ENCODE results near the gene PEX3.
A peak's percentile ranks its signal among the peaks of the same experiment; 100 is the strongest.
"Not testable (repeated sequence)": the region's sequence is repeated elsewhere in the genome, so short reads cannot be mapped to it uniquely, and the experiment has no call there.

The PEX3 gene

GRCh38 chr6:143449082-143449713 is 1.4 kb upstream of the PEX3 start:
- DNase-seq = no peak

GRCh38 chr6:143449714-143450452 is 722 bp upstream of the PEX3 start:
- peak; percentile 94 for DNase-seq

GRCh38 chr6:143451531-143451930 is 926 bp downstream of the PEX3 start:
- no peak for DNase-seq

GRCh38 chr6:143457563-143458359 is 7.2 kb downstream of the PEX3 start:
- no peak for DNase-seq

DNA sequence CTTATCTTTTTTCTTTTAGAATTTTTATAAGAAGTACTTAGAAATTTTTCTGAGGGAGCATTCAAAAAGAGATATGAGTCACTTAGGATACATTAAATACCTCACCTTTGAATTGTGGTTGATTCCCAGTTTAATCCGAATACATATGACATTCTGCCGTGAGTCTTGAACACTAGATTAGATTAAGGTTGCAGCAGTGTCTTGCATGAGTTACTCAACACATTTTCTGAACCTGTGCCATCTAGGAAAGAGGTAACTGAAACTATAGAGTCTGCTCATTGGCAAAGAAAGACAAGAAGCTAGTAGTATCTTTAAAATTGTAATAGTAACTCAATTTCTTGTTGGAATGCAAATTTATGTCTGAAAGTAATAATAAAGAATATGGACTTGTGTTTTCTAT is 14.9 kb downstream of the PEX3 start:
- peak; percentile 30 for DNase-seq

DNA sequence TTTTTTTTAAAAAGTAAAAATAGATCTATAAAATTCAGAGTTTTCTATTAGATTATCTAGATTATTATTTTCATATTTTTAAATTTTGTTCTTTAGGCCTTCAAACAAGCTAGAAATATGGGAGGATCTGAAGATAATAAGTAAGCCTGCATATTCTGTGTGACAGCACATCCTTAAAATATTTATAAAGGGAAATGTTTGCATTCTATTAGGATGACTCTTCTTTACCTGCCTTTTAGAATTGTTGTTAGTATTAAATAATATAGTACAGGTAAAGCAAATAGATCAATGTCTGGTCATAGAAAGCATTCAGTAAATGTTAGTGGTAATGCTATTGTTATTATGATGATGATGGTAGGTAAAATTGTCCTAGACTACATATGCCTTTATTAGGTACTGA is 17.4 kb downstream of the PEX3 start:
- DNase-seq = no peak

DNA sequence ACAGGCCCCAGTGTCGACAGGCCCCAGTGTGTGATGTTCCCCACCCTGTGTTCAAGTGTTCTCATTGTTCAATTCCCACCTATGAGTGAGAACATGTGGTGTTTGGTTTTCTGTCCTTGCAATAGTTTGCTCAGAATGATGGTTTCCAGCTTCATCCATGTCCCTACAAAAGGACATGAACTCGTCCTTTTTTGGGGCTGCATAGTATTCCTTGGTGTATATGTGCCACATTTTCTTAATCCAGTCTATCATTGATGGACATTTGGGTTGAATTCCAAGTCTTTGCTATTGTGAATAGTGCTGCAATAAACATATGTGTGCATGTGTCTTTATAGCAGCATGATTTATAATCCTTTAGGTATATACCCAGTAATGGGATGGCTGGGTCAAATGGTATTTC is 18.2 kb downstream of the PEX3 start:
- not testable (repeated sequence) for DNase-seq

DNA sequence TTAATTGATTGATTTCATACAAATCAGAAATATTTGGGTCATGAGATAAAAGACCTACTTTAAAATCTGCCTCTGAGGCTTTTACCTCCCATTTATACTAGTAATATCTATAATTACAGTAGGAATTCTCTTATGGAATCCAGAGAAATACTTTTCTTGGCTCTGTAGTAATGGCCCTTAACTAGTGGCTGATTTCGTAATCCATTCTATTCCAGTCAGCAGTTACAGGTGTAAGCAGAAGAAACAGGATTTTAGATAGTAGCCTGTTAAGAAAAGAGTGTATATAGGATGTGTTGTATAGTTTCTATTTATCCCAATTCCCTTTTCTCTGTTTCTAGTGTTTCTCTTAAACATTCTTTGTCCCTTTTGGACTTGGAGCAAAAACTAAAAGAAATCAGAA is 21.2 kb downstream of the PEX3 start:
- DNase-seq = no peak

DNA sequence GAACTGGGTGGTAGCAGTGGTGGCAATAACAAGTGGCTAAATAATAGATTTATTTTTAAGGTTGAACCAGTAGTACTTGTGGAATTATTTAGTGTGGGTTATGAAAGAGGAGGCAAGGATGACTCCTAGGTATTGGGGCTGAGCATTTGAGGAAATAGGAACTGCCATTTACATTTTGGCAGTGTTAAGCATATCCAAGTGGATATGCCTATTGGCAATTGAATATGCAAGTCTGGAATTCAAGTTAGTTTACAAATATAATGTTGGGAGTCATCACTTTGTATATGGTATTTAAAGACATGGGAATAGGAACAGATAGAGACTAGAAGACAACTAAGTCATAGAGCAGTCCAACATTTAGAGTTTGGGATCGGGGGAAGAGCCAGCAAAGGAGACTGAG is 25.9 kb downstream of the PEX3 start:
- no peak for DNase-seq

- no peak for DNase-seq
These were observed 28.0 kb downstream of the PEX3 start for GRCh38 chr6:143478479-143479062.

GRCh38 chr6:143482593-143482992 is 32.0 kb downstream of the PEX3 start:
- DNase-seq = no peak

DNA sequence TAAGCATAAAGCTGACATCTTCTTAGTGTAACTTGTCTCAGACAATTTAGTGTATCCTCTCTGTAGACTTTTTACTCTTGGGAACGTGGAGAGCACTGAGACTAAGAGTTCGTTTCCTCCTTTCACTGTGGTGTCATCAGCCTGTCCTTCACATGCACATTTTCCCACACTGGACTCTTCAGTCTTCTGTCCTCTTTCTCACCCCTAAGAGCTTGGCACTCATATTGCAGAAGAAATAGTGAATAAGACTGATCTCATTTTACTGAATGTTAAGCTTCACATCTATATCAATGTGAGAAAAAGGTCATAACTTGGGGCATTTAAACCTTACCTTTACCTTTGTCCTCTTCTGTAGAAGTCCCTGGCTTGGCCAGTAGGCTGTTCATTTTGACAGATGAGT is 35.4 kb downstream of the PEX3 start:
- no peak for DNase-seq

- no peak for DNase-seq
These were observed 36.1 kb downstream of the PEX3 start for GRCh38 chr6:143486752-143487151.

GRCh38 chr6:143490244-143490643 is 39.6 kb downstream of the PEX3 start:
- no peak for DNase-seq

DNA sequence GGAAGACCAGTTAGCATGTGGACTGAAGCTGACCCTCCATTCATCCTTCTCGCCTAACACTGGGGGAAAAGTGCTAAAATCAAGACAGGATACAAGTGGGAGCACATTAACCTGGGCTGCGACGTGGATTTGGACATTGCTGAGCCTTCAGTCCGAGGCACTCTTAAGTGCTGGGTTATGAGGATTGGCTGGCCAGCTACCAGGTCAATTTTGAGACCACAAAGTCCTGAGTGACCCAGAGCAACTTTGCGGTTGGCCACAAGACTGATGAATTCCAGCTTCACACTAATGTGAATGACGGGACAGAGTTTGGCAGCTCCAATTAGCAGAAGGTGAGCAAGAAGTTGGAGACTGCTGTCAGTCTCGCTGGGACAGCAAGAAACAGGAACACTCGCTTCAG is 40.2 kb downstream of the PEX3 start:
- DNase-seq = no peak

DNA sequence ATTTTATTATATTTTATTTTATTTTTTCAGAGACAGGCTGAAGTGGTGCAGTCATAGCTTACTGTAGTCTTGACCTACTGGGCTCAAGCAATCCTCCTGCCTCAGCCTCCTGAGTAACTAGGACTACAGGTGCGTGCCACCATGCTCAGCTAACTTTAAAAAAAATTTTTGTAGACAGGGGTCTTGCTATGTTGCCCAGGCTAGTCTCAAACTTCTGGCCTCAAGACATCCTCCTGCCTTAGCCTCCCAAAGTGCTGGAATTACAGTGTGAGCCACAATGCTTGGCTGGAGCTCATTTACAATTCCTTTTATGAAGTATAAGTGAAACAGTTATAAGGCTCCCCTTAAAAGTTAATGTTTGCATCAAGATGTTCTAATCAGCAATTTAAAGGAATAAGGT is 46.4 kb downstream of the PEX3 start:
- no peak for DNase-seq

DNA sequence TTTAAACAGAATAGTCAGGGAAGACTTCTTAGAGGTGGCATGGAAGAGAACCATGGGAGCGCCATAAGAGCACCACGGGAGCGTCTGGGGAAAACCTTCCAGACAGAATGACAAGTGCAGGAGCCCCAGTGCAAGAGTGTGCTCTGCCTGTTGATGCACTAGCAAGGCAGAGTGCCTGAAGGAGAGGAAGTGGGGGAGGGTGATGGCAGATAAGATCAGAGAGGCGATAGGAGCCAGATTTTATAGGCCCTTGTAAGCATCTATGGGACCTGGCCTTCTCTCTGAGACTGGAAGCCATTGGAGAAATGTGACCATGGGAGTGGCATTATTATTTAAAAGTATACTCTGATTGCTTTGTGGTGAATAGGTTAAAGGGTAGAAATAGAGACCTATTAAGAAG is 47.8 kb downstream of the PEX3 start:
- DNase-seq = no peak

DNA sequence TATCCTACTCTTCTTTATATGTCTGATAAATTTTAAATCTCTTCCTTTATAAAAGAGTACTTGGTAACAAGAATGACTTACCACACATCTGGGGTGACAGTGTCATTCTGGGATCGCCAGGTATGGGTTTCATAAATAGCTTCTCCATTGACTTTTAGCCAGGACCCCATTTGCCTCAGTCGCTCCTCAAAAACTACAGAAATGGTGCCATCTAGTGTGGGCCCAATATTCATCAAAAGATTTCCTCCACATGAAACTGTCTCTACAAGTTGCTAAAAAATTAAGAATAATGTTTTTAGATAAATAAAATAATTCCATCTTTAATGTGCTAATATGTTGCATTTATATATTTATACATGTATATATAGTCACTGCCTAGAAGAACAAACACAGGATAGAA is 51.2 kb downstream of the PEX3 start:
- no peak for DNase-seq

DNA sequence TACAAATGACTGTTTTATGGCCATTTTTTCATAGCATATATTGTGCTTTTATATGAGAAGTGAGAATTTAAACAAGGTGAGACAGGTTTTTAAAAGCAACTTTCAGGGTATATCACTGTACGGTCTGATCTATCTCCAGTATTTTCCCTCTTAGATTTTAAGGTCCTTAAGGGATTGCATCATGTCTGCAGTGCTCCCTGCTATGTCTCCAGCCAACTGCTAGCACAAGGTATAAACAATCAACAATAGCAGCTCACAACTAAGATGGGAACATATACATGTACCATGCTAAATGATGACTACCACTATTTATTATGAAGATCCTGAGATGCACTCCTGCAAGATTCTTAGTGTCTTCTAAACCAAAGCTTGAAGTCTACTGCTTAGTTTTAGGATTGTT is 53.8 kb downstream of the PEX3 start:
- DNase-seq = no peak

GRCh38 chr6:143505111-143505510 is 54.5 kb downstream of the PEX3 start:
- DNase-seq = no peak

GRCh38 chr6:143505537-143505936 is 54.9 kb downstream of the PEX3 start:
- no peak for DNase-seq

- no peak for DNase-seq
These were observed 55.6 kb downstream of the PEX3 start for GRCh38 chr6:143506199-143506598.

DNA sequence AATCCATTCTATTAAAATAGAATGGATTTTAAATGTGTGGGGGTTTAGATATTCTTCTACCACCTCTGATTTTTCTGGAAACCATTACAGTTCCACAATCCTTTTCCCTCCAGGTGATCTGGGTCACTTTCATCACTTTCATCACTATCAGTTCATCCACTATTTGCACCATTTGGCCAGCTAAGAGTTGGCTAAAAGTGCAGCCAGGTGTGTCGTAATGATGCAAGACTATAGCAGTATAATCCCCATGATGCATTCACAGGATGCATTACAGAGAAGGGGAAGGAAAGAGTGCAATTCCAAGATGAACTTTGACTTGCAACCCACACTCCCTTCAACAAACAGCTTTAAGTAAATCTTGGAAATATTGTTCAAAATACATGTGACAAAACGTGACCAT is 56.0 kb downstream of the PEX3 start:
- no peak for DNase-seq
